Glomerular visceral epithelial cell (primary cell): ENCODE results near the gene CD27.
"Not testable (repeated sequence)": the region's sequence is repeated elsewhere in the genome, so short reads cannot be mapped to it uniquely, and the experiment has no call there.

Source experiments
- DNase-seq: peaks from one replicate; pipeline ENCODE4 v3.0.0-alpha.2; 2016; ENCODE audit errors: extremely low spot score

Gene CD27

DNA sequence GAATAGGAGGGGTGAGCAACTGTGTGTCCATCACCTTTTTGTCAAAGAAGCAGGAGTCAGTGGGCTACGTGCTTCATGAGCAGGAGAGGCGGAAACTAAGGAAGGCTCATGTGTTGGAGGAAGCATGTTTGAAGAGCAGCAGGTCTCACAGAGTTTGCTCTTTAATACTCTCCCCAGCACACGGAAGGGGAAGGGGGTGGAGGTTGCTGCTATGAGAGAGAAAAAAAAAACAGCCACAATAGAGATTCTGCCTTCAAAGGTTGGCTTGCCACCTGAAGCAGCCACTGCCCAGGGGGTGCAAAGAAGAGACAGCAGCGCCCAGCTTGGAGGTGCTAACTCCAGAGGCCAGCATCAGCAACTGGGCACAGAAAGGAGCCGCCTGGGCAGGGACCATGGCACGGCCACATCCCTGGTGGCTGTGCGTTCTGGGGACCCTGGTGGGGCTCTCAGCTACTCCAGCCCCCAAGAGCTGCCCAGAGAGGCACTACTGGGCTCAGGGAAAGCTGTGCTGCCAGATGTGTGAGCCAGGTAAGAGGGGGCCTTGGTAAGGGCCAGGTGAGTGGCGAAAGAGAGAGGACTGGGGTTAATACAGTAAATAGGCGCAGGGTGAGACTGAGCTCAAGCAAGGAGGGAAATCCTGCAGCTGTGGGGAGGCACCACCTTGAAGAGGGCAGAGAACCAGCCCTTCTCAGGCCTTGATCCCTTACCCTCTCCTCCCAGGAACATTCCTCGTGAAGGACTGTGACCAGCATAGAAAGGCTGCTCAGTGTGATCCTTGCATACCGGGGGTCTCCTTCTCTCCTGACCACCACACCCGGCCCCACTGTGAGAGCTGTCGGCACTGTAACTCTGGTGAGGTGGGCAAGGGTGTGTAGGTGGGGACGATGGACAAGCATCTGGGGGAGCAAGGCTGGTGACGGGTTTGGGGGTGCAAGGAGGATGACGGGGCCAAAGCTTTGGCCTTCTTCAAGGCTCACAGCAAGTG lies at the start of gene CD27:
Gene CD27 (plus strand): TSS at position 252 of the 985 bp plus-strand sequence. CDS start 141 bp downstream, at position 393.
- DNase-seq, result no peak

DNA sequence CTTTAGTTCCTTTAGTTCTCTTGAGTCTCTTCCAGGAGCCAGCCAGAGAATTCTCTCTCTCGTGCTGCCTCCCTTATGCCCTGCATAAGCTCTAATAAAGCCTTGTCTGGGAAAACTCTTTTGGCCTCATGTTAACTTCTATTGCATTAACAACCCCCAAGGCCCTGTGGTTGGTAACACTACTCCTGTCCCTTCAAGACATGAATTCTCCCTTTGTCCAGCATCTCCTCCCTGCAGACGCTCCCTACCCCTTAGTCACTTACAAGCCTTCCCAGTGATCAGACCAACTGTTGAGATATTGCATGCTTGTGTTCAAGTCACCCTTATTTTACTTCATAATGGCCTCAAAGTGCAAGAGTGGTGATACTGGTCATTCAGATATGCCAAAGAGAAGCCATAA lies 48.7 kb upstream of the CD27 start:
- no peak for DNase-seq

DNA sequence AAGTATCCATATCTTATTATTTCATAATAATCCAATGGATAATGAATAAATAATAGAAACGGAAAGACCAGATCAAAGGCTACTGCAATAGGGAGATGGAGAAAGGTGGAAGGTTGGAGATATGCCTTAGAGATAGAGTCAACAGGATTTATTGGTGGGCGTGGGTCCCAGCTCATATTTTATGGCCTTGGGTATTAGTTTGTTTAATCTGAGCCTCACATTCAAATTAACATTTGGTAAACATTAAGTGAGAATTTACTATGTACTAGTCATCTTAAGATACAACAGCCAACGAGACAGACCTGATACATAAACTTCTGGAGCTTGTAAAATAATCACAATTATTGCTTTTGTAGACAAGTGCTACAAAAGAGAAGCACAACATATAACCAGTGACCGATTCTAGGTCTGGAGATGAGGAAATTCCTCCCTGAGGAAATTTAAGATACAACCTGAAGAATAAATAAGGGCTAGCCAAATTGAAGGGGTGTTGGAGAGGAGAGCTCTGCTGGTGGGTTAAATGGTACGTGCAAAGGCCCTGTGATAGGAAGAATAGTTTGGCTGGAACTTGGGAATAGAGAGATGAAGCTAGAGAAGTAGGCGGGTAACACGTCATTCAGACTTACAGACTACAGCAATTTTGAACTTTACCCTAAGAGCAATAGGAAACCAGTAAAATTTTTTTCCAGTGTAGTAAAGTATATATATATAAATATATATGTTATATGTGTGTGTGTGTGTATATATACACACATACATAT lies 44.7 kb upstream of the CD27 start:
- DNase-seq, result no peak

DNA sequence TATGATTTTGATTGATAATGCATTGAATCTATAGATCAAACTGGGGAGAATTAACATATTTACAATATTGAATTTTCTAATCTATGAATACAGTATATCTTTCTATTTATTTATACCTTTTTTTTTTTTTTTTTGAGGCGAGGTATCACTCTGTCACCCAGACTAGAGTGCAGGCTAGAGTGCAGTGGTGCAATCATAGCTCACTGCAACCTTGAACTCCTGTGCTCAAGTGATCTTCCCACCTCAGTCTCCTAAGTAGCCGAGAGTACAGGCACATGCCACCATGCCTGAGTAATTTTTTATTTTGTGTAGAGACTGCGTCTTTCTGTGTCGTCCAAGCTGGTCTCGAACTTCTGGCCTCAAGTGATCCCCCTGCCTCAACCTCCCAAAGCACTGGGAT lies 40.4 kb upstream of the CD27 start:
- DNase-seq, result no peak

DNA sequence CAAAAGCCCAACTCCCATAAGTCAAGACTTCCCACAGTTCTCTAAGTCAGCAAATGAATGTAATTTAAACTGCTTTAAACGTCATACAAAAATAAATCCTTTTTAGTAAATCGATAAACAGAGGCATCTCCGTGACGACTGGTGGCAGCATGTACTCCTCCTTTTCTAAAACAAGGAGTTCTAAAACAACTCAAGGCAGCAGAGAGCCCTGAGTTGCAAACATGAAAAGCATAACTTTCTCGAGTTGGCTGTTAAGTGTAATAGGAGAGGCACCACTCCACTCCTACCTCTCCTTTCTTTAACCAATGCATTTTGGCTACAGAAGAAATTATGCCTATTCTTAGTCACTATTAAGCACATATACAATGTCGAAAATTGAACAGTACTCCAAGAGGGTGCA lies 38.8 kb upstream of the CD27 start:
- no peak for DNase-seq

DNA sequence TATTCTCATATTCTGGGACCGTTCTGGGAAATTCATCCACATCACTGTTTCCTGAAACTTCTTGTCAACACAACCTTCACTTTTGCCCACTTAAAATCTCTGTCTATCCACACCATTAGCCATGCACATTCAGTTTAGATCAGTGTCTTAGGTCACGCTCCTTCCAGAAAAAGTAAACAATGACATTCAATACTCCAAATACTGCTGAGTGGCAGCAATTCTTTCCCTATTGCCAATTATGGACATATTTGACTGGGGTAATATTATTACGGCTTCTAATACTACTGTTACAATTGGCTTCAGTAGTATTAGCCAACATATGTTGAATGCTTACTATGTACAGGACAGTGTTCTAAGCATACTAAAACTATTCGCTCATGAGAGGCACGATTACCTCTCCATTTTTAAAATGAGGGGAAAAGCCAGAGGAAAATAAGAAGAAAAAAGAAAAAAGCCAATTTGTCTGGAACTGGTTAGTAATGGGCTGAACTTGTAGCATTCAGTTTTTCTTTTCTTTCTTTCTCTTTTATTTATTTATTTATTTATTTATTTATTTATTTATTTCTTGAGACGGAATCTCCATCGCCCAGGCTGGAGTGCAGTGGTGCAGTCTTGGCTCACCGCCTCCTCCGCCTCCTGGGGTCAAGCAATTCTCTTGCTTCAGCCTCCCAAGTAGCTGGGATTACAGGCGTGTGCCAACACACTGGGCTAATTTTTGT lies 37.4 kb upstream of the CD27 start:
- DNase-seq, result no peak

DNA sequence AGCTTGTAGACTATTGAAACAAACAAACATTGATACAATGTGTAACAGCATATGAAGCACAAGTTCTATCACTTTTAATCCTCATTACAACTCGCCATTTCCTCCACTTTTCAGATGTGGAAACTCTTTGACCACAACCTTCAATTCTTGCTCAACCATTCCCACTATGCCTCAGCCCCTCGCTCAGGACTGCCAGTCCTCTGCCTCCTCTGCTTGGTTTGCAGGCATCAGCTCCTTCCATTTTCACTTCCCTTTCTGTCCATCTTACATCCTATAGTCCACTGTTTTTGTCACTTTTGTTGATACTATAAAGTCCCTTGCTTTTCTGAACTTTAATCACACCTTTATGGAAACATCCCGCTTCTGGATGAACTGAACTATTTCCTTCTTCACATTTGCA lies 28.2 kb upstream of the CD27 start:
- DNase-seq, result no peak

DNA sequence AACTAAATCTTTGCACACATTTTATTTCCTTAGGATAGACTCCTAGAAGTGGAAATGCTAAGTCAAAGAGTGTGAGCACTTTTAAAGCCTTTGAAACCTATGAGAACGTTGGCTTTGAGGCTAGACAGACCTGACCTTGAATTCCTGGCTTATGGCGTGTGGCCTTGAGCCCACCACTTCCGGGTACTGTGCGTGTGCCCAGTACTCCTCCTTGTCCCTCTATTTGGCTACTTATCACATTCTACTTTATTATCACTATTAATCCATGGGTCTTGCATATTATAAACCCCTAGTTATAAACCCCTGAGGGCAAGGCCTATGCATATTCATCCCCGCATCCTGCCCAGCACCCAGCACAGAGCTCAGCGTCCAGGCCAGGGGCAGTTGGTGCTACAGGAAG lies 26.0 kb upstream of the CD27 start:
- no peak for DNase-seq

DNA sequence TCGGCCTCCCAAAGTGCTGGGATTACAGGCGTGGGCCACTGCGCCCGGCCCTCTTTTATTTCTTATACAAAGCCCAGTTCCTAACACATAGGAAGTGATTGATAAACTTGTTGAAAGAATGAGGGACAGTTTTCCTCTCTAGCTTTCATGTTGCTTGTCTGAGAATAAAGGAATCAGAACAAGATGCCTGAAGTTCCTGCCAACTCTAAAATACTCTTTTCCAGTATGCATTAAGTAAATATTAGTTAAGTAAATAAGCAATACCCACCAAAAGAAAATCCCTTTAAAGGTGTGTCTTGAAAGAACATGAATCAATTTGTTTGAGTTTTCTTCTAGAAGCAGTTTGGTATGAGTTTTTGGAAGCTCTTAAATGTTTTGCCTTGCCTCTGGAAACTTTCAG lies 24.4 kb upstream of the CD27 start:
- DNase-seq, result no peak

DNA sequence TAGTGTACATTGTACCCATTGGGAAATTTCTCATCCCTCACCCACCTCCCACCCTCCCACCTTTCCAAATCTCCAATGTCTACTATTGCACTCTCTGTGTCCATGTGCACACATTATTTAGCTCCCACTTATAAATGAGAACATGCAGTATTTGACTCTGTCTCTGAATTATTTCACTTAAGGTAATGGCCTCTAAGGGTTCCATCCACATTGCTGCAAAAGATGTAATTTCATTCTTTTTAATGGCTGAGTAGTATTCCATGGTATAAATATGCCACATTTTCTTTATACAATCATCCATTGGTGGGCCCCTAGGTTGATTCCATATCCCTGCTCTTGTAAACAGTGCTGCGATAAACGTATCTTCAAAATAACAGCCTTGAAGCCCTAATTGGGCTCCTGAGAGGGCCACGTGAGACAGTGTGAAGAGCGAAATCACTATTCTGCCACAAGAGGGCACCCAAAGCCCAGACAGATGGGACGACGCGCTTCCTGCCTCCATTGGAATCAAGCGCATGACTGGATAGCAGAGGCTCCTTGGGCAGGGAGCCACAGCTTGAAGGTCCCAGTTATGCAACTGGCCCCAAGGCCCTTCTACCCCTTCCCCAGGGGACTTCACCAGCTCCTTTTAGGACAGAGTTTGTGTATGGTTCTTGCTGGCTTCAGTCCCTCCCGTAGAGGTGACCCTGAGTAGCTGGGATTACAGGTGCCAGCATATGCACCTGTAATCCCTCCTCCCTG lies 21.3 kb upstream of the CD27 start:
- peak; percentile 88 for DNase-seq

DNA sequence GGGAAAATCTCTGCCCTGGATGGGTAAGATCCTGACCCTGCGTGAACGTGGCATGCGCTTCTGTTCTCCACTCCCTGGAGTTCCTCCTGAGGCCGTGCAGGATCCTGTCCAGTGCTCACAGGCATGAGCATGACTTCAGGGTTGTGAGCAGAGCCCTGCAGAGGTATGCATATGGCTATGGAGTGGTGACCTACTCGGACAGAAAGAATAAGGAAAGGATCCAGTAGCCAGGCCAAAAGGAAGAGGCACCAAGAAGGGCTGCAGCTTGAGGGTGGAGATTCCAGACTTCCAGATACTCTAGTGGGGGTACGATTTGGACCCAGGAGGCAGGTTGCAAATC lies 20.8 kb upstream of the CD27 start:
- DNase-seq, result no peak

DNA sequence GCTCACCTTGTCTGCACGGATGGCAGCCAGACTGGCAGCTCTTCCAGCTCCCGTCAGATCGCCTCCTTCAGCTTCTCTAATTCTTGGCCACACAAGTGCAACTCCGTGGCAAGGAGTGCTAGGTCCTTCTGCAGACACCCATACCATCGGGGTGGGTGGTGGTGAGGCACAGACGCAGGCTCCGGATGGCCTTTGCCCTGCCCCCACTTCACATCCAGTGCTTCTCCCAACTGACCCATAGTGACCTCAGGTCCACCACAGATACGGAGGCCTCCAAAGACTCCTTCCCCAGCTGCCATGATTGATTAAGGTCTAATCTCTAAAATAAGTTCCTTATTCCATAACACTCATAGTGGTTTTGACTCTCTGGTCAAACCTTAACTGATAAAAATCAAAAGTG lies 19.9 kb upstream of the CD27 start:
- no peak for DNase-seq

DNA sequence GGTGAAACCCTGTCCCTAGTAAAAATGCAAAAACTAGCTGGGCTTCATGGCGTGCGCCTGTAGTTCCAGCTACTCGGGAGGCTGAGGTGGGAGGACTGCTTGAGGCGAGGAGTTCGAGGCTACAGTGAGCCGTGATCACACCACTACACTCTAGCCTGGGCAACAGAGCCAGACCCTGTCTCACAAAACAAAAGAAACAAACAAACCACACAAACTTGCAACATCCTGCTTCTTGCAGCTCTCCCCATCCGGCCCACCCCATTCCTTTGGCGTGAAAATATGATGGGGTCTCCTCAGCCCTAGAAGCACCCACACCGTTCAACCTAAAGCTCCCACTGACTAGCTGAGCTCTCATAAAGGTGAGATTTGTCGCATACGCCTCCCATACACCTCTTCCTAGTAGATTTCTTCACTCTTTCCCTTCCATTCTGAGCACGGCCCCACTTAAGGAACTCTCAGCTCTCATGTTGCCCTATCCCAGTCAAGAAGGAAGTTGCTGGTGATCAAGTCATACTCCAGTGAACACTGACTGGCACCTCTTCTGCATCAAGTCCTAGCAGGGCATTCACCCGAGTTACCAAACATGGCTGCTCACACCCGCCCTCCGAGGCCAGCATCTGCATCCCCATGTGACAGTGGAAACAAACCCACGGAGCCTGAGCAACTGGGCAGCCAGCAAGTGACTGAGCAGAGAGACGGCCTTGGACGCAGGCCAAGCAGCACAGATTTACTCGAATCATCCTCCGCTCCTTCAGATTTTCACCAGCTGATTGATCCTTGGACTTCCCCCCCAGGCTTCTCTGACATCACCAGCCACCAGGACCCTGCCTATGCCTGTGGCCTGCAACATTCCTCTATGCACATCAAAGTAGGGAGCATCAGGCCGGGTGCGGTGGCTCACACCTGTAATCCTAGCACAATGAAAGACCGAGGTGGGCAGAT lies 18.9 kb upstream of the CD27 start:
- no peak for DNase-seq

DNA sequence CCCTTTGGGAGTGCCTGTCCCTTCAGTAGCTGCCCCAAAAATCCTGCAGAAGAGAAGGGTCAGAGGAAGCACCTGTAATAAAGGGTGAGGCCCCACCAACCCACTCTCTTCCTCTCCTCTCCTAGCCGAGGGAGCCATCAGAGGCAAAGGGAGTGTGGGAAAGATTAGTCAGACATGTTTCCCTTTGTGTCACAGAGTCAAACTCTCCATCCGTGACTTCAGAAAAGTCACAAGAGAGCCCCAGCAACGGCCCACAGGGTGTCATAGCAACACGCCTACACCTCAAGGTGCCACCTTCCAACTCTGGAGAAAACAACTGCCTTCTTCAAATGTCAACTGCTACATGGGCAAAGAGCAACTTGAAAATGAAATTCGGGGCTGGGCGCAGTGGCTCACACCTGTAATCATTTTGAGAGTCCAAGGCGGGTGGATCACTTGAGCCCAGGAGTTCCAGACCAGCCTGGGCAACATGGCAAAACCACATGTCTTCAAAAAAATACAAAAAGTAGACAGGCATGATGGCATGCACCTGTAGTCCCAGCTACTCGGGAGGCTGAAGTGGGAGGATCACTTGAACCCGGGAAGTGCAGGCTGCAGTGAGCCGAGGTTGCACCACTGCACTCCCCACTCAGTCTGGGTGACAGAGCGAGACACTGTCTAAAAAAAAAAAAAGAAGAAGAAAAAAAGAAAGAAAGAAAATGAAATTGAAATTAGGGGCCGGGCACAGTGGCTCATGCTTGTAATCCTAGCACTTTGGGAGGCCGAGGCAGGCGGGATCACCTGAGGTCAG lies 17.7 kb upstream of the CD27 start:
- peak; percentile 6 for DNase-seq

DNA sequence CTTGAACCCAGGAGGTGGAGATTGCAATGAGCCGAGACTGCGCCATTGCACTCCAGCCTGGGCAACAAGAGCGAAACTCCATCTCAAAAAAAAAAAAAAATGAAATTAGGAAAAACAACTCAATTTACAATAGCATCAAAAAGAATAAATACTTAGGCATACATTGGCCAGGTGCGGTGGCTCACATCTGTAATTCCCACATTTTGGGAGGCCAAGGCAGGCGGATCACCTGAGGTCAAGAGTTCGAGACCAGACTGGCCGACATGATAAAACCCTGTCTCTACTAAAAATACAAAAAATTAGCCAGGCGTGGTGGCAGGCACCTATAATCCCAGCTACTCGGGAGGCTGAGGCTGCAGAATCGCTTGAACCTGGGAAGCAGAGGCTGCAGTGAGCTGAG lies 17.0 kb upstream of the CD27 start:
- not testable (repeated sequence) for DNase-seq

DNA sequence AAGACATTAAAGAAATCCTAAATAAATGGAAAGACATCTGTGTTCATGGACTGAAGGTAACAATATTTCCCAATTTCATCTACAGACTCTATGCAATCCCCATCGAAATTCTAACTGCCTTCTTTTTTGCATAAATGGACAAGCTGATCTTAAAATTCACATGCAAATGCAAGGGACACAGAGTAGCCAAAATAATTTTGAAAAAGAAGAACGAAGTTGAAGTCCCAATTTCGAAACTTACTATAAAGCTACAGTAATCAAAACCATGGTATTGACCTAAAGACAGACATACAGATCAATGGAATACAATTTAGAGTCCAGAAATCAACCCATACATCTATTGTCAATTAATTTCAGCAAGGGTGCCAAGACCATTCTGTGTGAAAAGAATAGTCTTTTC lies 16.4 kb upstream of the CD27 start:
- no peak for DNase-seq

DNA sequence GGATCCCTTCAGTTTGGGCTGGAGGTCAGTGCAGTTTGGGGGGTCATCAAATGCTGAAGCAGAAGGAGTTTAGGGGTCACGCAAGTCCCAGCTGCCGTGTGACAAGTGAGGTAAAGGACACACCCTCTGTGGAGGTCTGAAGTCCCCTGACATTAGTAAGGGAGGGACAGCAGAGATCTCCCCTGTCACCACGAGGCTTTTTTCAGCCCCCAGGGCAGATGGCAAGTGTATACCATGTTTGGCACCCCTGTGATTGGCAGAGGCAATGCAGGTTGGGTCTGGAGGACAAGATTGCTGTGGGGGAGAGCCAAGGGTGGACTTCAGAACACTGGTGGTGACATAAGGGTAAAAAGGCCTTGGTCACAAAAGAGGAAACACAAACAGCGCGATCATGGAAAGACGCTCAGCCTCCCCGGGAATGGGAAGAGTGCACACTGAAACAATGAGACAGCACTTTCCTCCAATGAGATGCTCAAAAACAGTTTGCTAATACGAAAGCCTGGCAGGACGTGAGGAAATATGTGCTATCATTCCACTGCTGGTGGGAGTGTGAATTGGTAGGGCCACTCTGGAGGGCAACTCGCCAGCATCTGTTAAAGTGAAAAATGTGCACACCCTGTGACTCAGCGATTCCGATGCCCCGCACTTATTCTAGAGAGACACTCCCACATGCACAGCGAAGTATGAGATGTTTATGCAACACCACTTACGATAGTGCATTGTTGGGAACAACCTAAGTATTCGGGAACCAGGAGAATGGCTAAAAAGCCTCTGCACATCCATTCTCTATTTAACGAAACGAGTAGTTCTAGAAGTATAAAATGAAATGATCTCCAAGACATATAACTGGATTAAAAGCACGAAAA lies 14.4 kb upstream of the CD27 start:
- peak; percentile 73 for DNase-seq

DNA sequence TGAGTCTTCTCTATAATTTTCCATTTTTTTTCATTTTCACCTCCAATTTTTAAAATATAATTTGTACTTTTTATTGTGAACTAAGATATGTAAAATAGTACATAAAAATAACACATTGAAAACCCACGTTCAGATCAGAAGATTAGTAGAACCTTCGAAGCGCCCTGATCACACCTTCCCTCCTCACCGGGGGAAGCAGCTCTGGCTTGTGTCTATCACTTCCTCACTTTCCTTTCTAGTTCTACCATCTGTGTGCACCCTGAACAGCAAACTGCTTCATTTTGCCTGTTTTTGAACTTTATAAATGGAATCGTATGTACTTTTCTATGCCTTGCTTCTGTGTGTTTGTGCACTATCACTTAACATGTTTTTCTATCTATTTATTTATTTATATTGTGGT lies 11.8 kb upstream of the CD27 start:
- DNase-seq, result no peak
